DOHH2 (cell line): ENCODE results near the gene RGMA.

ENCODE experiments used
- H3F3A ChIP-seq: fragments of 200-600 bp; sonication (generic), shearing (Covaris generic); 2 replicates; pipeline ENCODE4 v1.6.0; 2016; ENCODE audit warnings: antibody characterized with exemption, mild to moderate bottlenecking; ENCODE audit not compliant: control insufficient read depth, insufficient read depth
- H3K27ac ChIP-seq: fragments of 200-600 bp; sonication (generic); 2 replicates; pipeline ENCODE4 v1.5.1; 2014; ENCODE audit warnings: low read depth, mild to moderate bottlenecking, low read length, moderate library complexity
- H3K27me3 ChIP-seq: fragments of 200-600 bp; sonication (generic); 2 replicates; pipeline ENCODE4 v1.6.1; 2014; ENCODE audit warnings: mild to moderate bottlenecking, low read length, mixed read lengths; ENCODE audit not compliant: control insufficient read depth
- H3K36me3 ChIP-seq: fragments of 200-600 bp; sonication (generic); 2 replicates; pipeline ENCODE4 v1.6.1; 2014; ENCODE audit warnings: mild to moderate bottlenecking, low read length, moderate library complexity, mixed read lengths; ENCODE audit not compliant: control insufficient read depth
- H3K4me1 ChIP-seq: fragments of 200-600 bp; sonication (generic); 2 replicates; pipeline ENCODE4 v1.6.1; 2014; ENCODE audit warnings: mild to moderate bottlenecking, low read length, mixed read lengths; ENCODE audit not compliant: control insufficient read depth
- H3K4me2 ChIP-seq: fragments of 200-600 bp; sonication (generic); 2 replicates; pipeline ENCODE4 v1.6.0; 2014; ENCODE audit warnings: mild to moderate bottlenecking, low read length, moderate library complexity
- H3K4me3 ChIP-seq: fragments of 200-600 bp; sonication (generic); 2 replicates; pipeline ENCODE4 v1.5.1; 2014; ENCODE audit warnings: mild to moderate bottlenecking, low read length, mixed read lengths
- H3K79me2 ChIP-seq: fragments of 200-600 bp; sonication (generic); 2 replicates; pipeline ENCODE4 v1.6.1; 2014; ENCODE audit warnings: mild to moderate bottlenecking, low read length, mixed read lengths; ENCODE audit not compliant: control insufficient read depth
- H3K9me2 ChIP-seq: fragments of 200-600 bp; sonication (generic); replicated peaks from 2 replicates; pipeline ENCODE4 v1.6.1; 2014; ENCODE audit warnings: mild to moderate bottlenecking, low read length, mixed read lengths; ENCODE audit not compliant: control insufficient read depth
- H3K9me3 ChIP-seq: fragments of 200-600 bp; sonication (generic); 2 replicates; pipeline ENCODE4 v1.6.1; 2014; ENCODE audit warnings: antibody characterized with exemption, low read length, mixed read lengths; ENCODE audit not compliant: control insufficient read depth, insufficient read depth
- H4K20me1 ChIP-seq: fragments of 200-600 bp; sonication (generic); 2 replicates; pipeline ENCODE4 v1.6.0; 2014; ENCODE audit warnings: low read depth, mild to moderate bottlenecking, antibody characterized with exemption, low read length, moderate library complexity; ENCODE audit not compliant: control insufficient read depth, insufficient read depth
- EZH2phosphoT487 ChIP-seq: fragments of 200-600 bp; sonication (generic); IDR thresholded peaks from 2 replicates; pipeline ENCODE4 v1.6.1; 2017; ENCODE audit warnings: borderline replicate concordance, mild to moderate bottlenecking, antibody characterized with exemption, low read length, moderate library complexity, mixed read lengths
- TF ChIP-seq, protein P1 (sequence below): fragments of 200-600 bp; sonication (generic); IDR thresholded peaks from one replicate; pipeline ENCODE4 v1.5.1; 2014; ENCODE audit warnings: antibody characterized with exemption, mild to moderate bottlenecking, low read depth, low read length; ENCODE audit not compliant: poor library complexity, severe bottlenecking

The RGMA gene

DNA sequence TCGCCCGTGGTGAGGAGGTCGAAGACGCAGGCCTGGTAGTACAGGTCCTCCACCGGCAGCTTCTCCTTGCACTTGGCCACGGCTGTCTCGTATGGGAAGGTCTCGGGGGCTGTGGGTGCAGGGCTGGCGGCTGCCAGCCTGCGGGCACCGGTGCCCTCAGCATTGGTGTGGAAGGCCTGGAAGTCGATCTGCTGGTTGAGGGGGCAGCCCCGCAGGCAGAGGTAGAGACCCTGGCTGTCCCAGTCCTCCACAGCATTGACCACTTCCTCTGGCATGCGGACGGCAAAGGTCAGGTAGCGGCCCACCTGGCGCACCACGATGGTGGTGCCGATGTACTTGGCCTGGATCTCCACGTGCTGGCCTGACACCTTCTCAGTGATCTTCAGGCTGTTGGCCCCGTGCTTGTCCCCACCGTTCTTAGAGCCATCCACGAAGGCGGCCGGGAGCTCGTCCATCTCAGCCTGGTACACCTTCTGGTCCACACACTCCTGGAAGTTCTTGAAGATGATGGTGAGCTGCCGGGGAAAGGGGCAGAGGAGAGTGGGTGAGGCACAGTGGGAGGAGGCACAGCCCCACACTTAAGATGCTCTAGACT lies 43.7 kb downstream of the RGMA start:
- H3K4me3 ChIP-seq, result no peak overlapping the region
- H3K4me2 ChIP-seq, result no peak overlapping the region

DNA sequence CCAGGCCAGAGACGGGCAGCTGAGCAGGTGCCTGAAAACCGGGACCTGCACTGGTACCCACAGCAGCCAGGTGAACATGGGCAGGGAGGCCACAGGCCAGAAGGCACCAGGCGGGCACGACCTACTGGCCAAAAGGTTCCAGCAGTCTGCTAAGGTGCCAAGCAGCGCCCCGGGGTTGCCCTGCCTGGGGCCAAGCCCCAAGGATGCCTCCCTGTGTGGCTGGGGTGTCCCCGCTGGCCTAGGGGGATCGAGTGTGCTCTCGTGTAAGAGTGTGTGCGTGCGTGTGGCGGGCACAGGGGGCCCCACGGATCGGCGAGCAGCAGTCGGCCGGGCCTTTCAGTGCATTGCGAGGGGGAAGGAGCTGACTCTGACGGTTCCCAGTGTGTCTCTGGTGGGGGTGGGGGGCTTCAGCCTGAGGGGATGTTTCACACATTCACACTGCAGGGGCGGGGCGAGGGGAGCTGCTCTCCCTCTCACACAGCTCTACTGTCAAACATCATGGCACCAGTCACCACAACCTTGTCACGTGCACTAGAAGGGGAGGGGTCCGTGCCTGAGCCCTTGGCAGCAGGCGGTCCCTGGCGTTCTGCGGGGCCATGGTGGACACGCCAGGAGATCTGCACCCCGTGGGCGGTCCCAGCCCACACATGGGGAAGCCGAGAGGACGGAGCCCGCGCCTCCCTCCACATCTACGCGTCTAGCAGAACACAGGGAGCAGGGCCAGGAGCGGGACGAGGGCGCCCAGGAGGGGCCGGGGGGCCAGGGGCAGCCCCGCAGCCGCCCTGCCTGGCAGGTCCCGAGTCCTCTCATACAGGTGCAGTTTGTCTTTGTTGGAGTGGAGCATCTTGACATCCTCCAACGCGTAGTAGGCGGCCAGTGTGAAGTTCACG lies 44.5 kb downstream of the RGMA start:
- H3K4me2 ChIP-seq, result no peak overlapping the region
- TF ChIP-seq, protein P1, sequence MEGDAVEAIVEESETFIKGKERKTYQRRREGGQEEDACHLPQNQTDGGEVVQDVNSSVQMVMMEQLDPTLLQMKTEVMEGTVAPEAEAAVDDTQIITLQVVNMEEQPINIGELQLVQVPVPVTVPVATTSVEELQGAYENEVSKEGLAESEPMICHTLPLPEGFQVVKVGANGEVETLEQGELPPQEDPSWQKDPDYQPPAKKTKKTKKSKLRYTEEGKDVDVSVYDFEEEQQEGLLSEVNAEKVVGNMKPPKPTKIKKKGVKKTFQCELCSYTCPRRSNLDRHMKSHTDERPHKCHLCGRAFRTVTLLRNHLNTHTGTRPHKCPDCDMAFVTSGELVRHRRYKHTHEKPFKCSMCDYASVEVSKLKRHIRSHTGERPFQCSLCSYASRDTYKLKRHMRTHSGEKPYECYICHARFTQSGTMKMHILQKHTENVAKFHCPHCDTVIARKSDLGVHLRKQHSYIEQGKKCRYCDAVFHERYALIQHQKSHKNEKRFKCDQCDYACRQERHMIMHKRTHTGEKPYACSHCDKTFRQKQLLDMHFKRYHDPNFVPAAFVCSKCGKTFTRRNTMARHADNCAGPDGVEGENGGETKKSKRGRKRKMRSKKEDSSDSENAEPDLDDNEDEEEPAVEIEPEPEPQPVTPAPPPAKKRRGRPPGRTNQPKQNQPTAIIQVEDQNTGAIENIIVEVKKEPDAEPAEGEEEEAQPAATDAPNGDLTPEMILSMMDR, result no peak
- no peak for TF ChIP-seq EZH2phosphoT487
- H3K9me2 ChIP-seq, result no peaks in the 10 kb centered on the region
- no peaks in the 10 kb centered on the region for H3K9me3 ChIP-seq
- no peaks in the 10 kb centered on the region for H4K20me1 ChIP-seq
- H3K27me3 ChIP-seq, result no peaks in the 10 kb centered on the region
- no peaks in the 10 kb centered on the region for H3K79me2 ChIP-seq
- H3K4me3 ChIP-seq, result no peak overlapping the region
- no peaks in the 10 kb centered on the region for H3F3A ChIP-seq
- no peaks in the 10 kb centered on the region for H3K36me3 ChIP-seq
- H3K27ac ChIP-seq, result no peak overlapping the region
- H3K4me1 ChIP-seq, result peaks cover 5% of the 10 kb centered on the region; the same call in 1 of the 2 replicates

More for the DNA sequence above, 43.7 kb downstream of the RGMA start:
- TF ChIP-seq, protein P1, result no peak
- TF ChIP-seq EZH2phosphoT487, result no peak
- Histone ChIP-seq H3F3A (no peaks in the 10 kb centered on the region), H3K4me1 (peaks cover 5% of the 10 kb centered on the region; the same call in 1 of the 2 replicates), H3K9me3 (no peaks in the 10 kb centered on the region), H3K36me3 (no peaks in the 10 kb centered on the region), H3K27me3 (no peaks in the 10 kb centered on the region), H3K9me2 (no peaks in the 10 kb centered on the region), H3K27ac (no peak overlapping the region), H3K79me2 (no peaks in the 10 kb centered on the region), H4K20me1 (no peaks in the 10 kb centered on the region)

DNA sequence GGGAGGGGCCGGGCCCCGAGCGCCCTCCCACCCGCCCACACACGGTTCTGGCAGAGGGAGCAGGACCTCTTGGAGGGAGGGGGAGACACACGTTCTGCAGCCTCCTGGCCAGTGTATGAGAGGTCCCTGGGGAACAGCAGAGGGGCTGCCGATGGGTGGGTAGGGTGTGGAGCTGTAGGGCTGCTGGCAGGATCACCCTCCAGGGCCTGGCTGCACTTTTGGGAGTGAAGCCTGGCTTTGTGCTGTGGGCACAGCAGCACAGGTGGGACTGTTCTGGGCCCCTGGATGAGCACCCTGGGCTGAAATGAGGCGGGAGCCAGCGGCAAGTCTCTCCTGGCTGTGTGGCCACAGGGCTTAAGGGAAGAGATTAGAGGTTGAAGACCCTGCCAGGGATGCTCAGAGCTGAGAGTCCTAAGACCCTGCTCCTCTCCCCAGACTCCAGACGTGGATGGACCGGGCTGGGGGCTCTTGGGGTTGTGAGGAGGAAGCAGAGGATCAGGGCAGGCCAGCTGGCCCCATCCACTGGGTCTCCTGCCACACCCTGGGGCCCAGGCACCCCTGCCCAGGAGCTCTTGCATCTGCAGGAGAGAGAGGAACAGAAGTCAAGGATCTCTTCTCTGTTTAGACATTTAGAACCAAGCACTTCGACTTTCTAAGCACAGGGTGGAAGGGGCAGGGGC lies 45.2 kb downstream of the RGMA start:
- Histone ChIP-seq H3F3A (no peaks in the 10 kb centered on the region), H3K36me3 (no peaks in the 10 kb centered on the region), H3K9me3 (no peaks in the 10 kb centered on the region), H3K9me2 (no peaks in the 10 kb centered on the region), H3K4me2 (no peak overlapping the region), H3K4me1 (peaks cover 5% of the 10 kb centered on the region; the same call in 1 of the 2 replicates), H3K4me3 (no peak overlapping the region), H4K20me1 (no peaks in the 10 kb centered on the region), H3K79me2 (no peaks in the 10 kb centered on the region), H3K27me3 (no peaks in the 10 kb centered on the region), H3K27ac (no peak overlapping the region)
- TF ChIP-seq EZH2phosphoT487, result no peak
- TF ChIP-seq, protein P1, result no peak
